Activated naive CD8-positive, alpha-beta T cell treated with anti-CD3 and anti-CD28 coated beads, Interleukin-2, amount 50 U/mL, for 24 hours (primary cell): ENCODE data around the gene GRM8.

Source experiments
- ATAC-seq: fragments of 150-1000 bp; cut with Tn5 transposase; one replicate; pipeline ENCODE4 v1.10.0; 2021
- DNase-seq: peaks from one replicate; pipeline ENCODE4 v3.0.0; 2021
- H3K27ac Mint-ChIP-seq: one replicate; pipeline ENCODE4 v1.8.0; 2021; ENCODE audit warnings: mild to moderate bottlenecking, mixed read lengths
- H3K27me3 Mint-ChIP-seq: one replicate; pipeline ENCODE4 v1.8.0; 2021; ENCODE audit warnings: mixed read lengths
- H3K36me3 Mint-ChIP-seq: one replicate; pipeline ENCODE4 v1.8.0; 2021; ENCODE audit warnings: low read depth, mixed read lengths
- H3K4me1 Mint-ChIP-seq: one replicate; pipeline ENCODE4 v1.8.0; 2021; ENCODE audit warnings: mixed read lengths
- H3K4me3 Mint-ChIP-seq: one replicate; pipeline ENCODE4 v1.8.0; 2021; ENCODE audit warnings: mild to moderate bottlenecking, moderate library complexity, mixed read lengths
- H3K9me3 Mint-ChIP-seq: one replicate; pipeline ENCODE4 v1.8.0; 2021; ENCODE audit warnings: mixed read lengths

The GRM8 gene

DNA sequence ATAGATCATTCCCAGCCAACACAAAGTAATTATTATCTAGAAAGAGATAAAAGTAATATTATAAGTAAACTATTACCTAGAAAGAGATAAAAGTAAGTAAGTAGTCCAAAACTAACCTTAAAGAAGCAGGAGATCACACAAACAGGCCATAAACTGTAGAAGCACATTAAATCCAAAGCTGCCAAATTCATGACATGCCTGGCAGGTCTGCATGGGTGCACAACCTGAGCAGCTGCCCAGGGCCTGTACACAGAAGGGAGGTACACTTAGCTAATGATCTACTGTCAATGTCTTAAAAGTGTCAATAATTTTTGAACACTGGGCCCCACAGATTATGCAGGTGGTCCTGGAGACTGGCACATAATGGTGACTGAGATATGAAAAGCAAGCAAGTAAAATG is 196.5 kb downstream of the GRM8 start:
- no peaks in the 10 kb centered on the region for H3K4me1 Mint-ChIP-seq
- H3K27me3 Mint-ChIP-seq, result no peaks in the 10 kb centered on the region
- ATAC-seq, result no peak
- no peak overlapping the region for H3K27ac Mint-ChIP-seq
- no peaks in the 10 kb centered on the region for H3K36me3 Mint-ChIP-seq
- H3K4me3 Mint-ChIP-seq, result no peak overlapping the region
- no peak for DNase-seq
- H3K9me3 Mint-ChIP-seq, result no peaks in the 10 kb centered on the region

DNA sequence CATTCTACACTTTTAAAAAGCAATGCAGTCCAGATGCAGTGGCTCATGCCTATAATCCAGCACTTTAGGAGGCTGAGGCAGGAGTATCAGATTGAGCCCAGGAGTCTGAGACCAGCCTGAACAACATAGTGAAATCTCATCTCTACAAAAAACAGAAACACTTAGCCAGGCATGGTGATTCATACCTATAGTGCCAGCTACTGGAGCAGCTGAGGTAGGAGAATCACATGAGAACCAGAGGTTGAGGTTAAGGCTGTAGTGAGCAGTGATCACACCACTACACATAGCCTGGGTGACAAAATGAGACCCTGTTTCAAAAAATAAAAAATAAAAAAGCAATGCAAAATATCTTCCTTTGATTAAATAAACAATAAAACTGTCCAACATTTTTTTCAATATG is 205.2 kb downstream of the GRM8 start:
- Mint-ChIP-seq H3K27ac (no peak overlapping the region), H3K36me3 (no peaks in the 10 kb centered on the region), H3K27me3 (peaks cover 1% of the 10 kb centered on the region), H3K9me3 (no peaks in the 10 kb centered on the region), H3K4me3 (no peak overlapping the region), H3K4me1 (no peaks in the 10 kb centered on the region)
- no peak for DNase-seq
- ATAC-seq, result no peak

DNA sequence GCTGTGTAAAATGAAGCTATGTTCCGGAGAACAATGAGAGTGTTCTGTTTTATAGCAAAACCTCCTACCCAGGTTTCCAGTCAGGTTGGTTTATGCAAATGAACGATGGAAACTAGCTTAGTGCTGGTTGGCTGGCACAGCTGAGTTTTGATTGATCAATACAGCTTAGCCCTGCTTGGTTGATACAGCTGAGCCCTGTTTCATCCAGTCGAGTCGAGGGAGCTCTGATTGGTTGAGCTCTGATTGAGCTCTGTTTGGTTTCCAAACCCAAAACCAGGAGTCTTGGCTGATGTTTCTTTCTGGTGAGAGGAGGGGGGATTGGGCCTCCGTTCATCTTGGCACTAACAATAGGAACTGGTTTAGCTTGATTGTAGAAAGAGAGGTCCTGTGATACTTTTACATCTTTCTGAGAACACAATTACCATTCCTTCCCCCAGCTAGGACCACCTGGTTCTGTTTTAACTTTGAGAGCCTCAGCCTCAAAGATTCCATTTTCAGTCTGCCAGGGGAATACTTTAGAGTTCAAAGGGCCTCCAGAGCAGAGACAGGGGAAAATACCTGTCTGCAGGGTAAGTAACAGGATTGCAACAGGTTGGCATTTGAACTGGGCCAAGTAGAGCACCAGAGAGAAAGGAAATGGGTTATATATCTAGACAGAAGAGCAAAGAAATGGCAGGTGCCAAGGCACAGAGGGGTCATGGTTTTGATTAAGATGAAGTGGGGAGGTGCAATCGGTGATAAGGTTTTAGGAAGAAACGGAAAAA is 210.9 kb downstream of the GRM8 start:
- DNase-seq (no peak), ATAC-seq (no peak)
- H3K9me3 Mint-ChIP-seq, result peaks cover 4% of the 10 kb centered on the region
- H3K4me1 Mint-ChIP-seq, result no peaks in the 10 kb centered on the region
- H3K27me3 Mint-ChIP-seq, result peaks cover 4% of the 10 kb centered on the region
- H3K36me3 Mint-ChIP-seq, result no peaks in the 10 kb centered on the region
- H3K27ac Mint-ChIP-seq, result no peak overlapping the region
- no peak overlapping the region for H3K4me3 Mint-ChIP-seq

DNA sequence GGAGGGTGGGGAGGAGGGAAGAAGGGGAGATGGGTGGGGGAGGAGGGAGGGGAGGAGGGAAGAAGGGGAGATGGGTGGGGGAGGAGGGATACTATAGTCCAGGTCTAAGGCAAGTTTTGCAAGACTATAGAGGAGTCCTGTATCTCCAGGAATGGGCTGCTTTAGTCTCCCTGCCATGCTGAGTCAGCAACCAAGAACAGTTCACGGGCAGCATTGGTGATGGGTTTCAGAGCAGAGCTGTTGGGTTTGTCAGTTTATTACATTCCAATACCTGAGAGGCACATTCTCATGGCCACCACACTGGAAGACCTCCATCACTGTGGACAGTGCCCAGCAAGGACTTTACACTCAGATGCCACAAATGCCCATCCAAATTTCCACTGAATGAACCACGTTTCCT is 212.7 kb downstream of the GRM8 start:
- no peaks in the 10 kb centered on the region for H3K36me3 Mint-ChIP-seq
- ATAC-seq, result no peak
- H3K27ac Mint-ChIP-seq, result no peak overlapping the region
- no peak overlapping the region for H3K4me3 Mint-ChIP-seq
- peaks cover 4% of the 10 kb centered on the region for H3K9me3 Mint-ChIP-seq
- no peaks in the 10 kb centered on the region for H3K4me1 Mint-ChIP-seq
- DNase-seq, result no peak
- peaks cover 4% of the 10 kb centered on the region for H3K27me3 Mint-ChIP-seq

DNA sequence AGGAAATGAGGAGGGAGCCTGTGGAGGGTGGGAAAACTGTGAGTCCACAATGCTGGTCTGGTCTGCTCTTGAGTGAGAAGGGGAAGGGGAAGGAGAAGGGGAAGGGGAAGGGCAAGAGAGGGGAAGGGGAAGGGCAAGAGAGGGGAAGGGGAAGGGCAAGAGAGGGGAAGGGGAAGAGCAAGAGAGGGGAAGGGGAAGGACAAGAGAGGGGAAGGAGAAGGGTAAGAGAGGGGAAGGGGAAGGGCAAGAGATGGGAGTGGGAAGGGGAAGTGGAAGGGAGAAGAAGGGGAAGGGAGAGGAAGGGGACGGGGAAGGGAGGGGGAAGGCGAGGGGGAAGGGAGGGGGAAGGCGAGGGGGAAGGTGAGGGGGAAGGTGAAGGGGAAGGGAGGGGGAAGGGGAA is 213.2 kb downstream of the GRM8 start:
- Mint-ChIP-seq H3K27me3 (peaks cover 4% of the 10 kb centered on the region), H3K36me3 (no peaks in the 10 kb centered on the region), H3K9me3 (peaks cover 4% of the 10 kb centered on the region), H3K27ac (no peak overlapping the region), H3K4me1 (no peaks in the 10 kb centered on the region), H3K4me3 (no peak overlapping the region)
- DNase-seq, result no peak
- ATAC-seq, result no peak

DNA sequence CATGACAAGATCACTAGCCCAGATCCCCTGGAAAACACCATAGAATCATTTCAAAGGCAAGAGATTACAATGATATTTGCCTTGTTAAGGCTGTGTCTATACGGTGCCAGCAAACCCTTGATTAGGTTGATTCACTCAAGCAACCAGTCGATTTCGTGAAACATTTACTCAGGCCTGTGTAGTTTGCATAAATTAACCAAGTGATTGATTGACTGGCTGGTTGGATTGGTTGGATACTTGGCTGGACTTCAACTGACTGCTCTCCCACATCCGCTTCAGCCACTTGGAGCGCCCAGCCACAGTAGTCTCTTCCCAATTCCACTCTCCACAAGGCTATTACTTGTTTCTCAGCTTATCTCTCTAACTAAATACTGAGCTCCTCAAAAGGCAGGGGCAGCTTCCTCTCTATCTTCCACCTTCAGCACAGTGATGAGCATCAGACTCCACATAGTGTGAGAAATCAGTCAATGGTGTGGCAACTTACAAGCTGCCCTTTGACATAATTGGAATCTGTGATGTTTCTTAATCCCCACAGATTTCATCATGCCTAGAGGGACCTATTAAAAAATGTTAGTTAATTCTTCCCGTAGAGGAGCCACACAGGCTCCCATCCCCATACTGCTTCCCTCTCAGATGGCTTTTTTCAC is 217.4 kb downstream of the GRM8 start:
- H3K9me3 Mint-ChIP-seq, result no peaks in the 10 kb centered on the region
- H3K4me1 Mint-ChIP-seq, result no peaks in the 10 kb centered on the region
- no peaks in the 10 kb centered on the region for H3K36me3 Mint-ChIP-seq
- peaks cover 5% of the 10 kb centered on the region for H3K27me3 Mint-ChIP-seq
- H3K4me3 Mint-ChIP-seq, result no peak overlapping the region
- no peak for DNase-seq
- H3K27ac Mint-ChIP-seq, result no peak overlapping the region
- no peak for ATAC-seq

DNA sequence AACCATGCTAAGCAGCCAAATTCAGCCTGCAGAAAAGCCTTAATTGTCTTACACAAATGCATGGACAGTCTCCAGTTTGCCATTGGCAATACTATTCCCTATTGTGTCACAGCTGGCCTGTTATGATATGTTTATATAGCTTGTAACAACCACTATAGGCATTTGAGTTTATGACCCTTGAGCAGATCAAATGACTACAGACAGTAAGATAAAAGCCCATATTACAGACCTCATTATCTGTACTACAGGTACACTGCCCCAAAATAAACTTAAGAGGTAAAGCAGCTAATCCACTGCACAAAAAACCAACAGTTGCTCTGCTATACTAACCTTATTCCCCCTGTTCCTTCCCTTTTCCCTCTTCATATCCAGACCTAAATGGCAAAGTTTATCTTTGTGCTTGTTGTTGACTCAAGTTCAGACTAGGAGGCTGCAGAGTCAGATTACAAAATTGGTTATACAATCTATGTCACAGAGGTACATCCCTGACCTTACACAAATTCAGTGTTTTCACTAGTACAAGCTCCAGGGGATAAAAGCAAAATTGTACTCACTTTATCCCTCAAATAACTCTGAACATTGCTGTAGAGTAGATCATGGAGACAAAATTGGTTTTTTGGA is 218.4 kb downstream of the GRM8 start:
- Mint-ChIP-seq H3K27ac (no peak overlapping the region), H3K27me3 (peaks cover 5% of the 10 kb centered on the region), H3K36me3 (no peaks in the 10 kb centered on the region), H3K9me3 (no peaks in the 10 kb centered on the region), H3K4me3 (no peak overlapping the region), H3K4me1 (no peaks in the 10 kb centered on the region)
- DNase-seq (no peak), ATAC-seq (no peak)

DNA sequence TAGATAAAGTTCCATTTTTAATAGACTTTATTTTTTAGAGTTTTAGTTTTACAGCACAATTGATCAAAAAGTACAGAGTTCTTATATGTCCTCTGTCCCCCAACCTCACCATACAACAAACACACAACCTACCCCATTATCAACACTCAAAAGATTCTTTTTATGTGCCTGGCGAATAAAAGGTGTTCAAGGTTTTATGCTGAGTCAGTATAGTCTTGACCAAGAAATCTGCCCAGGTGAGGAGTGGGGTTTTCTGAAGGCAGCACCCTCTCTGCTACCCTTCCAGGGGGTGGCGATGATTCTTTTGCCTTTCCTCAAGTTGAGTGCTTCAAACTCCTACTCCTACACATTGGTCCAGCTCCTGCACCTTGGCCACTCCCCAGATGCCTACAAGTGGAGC is 222.9 kb downstream of the GRM8 start:
- no peak overlapping the region for H3K27ac Mint-ChIP-seq
- DNase-seq (no peak), ATAC-seq (no peak)
- H3K4me1 Mint-ChIP-seq, result no peaks in the 10 kb centered on the region
- H3K27me3 Mint-ChIP-seq, result peaks cover 7% of the 10 kb centered on the region
- H3K4me3 Mint-ChIP-seq, result no peak overlapping the region
- no peaks in the 10 kb centered on the region for H3K9me3 Mint-ChIP-seq
- no peaks in the 10 kb centered on the region for H3K36me3 Mint-ChIP-seq

DNA sequence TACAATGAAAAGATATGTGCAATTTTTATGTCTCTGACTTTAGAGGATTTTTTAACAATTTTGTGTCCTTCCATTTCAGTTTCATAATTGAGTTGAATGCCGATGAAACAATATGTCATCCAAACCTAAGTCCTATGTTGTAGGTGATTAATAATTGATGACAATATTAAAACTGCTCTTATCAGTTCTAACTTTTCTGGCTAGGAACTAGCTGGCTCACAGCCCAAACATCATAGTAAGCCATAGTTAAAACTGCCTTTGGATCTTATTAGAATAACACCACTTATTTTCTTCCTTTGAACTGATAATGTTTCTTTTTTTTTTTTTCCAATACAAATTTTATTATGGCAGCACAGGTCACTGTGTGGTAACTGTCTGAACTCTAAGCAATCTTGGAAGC is 230.9 kb downstream of the GRM8 start:
- no peak overlapping the region for H3K4me3 Mint-ChIP-seq
- no peaks in the 10 kb centered on the region for H3K36me3 Mint-ChIP-seq
- H3K9me3 Mint-ChIP-seq, result no peaks in the 10 kb centered on the region
- ATAC-seq (no peak), DNase-seq (no peak)
- H3K27me3 Mint-ChIP-seq, result peaks cover 3% of the 10 kb centered on the region
- no peaks in the 10 kb centered on the region for H3K4me1 Mint-ChIP-seq
- no peak overlapping the region for H3K27ac Mint-ChIP-seq

DNA sequence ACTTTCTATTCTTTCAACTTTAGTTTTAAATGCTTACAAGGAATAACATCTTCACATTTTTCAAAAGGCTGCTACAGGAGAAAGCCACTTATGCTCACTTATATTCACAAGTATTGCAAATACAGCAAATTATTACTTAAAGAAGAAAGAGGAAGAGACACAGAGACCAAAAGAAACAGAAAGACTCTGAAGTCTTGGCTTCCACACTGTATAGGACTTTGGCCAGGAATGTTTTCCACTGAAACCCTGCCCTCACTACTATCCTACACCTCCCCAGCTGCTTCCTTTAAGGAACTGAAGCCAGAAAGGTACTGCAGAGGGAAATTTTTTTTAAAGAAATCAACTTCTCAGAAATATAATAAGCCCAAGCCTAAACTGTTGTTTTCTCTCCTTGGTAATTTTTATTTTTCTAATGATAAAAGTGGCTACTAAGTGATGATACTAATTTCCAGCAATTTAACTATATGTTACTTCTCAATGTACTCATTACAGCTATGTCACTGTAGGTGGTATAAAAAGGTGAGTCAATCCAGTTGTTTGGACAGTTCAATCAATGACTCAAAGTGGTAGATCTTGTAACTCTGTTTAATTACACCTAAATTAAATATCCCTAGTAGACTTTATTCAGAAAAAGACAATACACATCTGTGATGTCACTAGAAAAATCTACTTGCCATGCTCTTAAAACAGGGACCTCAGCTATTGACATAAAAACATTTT is 231.6 kb downstream of the GRM8 start:
- DNase-seq, result no peak
- no peak overlapping the region for H3K27ac Mint-ChIP-seq
- no peak overlapping the region for H3K4me3 Mint-ChIP-seq
- no peak for ATAC-seq
- no peaks in the 10 kb centered on the region for H3K36me3 Mint-ChIP-seq
- no peaks in the 10 kb centered on the region for H3K27me3 Mint-ChIP-seq
- H3K9me3 Mint-ChIP-seq, result no peaks in the 10 kb centered on the region
- H3K4me1 Mint-ChIP-seq, result no peaks in the 10 kb centered on the region

DNA sequence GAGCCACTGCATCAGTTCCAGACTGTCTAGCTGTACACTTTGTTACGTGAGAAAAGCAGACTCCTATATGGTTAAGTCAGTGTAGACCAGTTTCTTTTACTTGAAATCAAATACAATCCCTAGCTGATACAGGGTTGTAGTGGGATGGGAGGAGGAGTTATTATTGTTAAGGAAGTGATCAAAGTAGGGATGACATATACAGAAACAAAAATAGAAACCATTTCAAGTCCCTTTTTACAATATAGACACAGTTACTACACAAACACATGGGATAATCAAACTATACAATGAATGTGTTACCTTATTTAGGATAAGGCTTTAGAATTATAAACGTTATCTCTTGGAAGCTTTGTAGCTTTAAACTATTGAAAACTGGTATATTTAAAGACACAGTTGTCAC is 233.9 kb downstream of the GRM8 start:
- Mint-ChIP-seq H3K27me3 (no peaks in the 10 kb centered on the region), H3K36me3 (no peaks in the 10 kb centered on the region), H3K27ac (no peak overlapping the region), H3K4me1 (no peaks in the 10 kb centered on the region), H3K4me3 (no peak overlapping the region), H3K9me3 (no peaks in the 10 kb centered on the region)
- DNase-seq (no peak), ATAC-seq (no peak)

DNA sequence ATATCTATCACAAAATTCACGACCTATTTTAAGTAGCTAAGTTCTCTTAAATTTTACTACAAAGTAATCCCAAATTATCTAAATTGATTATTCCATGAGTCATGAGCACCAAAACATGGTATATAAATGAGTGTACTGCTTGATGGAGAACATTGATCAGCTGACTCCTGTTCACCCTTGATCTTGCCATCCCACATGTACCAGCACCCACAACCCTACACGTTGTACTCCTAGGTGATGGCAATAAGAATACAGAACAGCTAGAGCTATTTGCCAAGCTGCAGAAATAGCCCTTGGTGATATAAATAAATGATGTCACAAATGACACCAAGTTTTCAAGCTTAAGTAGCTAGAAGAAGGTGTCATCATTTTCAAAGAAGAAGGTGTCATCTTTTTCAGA is 235.5 kb downstream of the GRM8 start:
- Mint-ChIP-seq H3K4me3 (no peak overlapping the region), H3K27ac (no peak overlapping the region), H3K9me3 (no peaks in the 10 kb centered on the region), H3K36me3 (no peaks in the 10 kb centered on the region), H3K27me3 (no peaks in the 10 kb centered on the region), H3K4me1 (no peaks in the 10 kb centered on the region)
- ATAC-seq (no peak), DNase-seq (no peak)

DNA sequence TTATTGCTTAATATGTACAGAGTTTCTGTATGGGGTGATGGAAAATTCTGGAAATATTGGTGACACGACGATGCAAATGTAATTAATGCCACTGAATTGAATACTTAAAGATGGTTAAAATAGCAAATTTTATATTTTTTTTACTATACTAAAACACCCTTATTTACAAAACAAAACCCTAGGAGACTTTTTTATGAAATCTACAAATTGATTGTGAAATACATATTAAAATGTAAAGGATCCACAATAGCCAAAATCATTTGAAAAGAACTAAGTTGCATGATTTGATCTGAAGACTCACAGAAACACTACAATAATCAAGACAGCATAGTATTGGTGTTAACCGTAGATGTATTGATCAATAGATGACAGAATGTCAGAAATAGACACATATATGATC is 252.0 kb downstream of the GRM8 start:
- no peak overlapping the region for H3K27ac Mint-ChIP-seq
- H3K4me3 Mint-ChIP-seq, result no peak overlapping the region
- H3K27me3 Mint-ChIP-seq, result no peaks in the 10 kb centered on the region
- ATAC-seq (no peak), DNase-seq (no peak)
- no peaks in the 10 kb centered on the region for H3K36me3 Mint-ChIP-seq
- H3K4me1 Mint-ChIP-seq, result no peaks in the 10 kb centered on the region
- no peaks in the 10 kb centered on the region for H3K9me3 Mint-ChIP-seq

DNA sequence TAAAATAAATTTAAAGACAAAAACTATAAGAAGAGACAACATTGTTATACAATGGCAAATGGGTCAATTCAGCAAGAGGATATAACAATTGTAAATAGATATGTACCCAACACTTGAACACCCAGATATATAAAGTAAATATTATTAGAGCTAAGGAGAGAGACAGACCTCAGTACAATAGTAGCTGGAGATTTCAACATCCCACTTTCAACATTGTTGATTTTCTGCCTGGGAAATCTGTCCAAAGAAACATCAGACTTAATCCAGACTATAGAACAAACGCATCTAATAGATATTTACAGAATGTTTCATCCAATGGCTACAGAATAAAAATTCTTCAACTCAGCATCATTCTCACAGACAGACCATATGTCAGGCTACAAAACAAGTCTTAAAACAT is 256.1 kb downstream of the GRM8 start:
- H3K4me3 Mint-ChIP-seq, result no peak overlapping the region
- no peaks in the 10 kb centered on the region for H3K4me1 Mint-ChIP-seq
- no peaks in the 10 kb centered on the region for H3K9me3 Mint-ChIP-seq
- peaks cover 4% of the 10 kb centered on the region for H3K27me3 Mint-ChIP-seq
- H3K27ac Mint-ChIP-seq, result no peak overlapping the region
- ATAC-seq (no peak), DNase-seq (no peak)
- no peaks in the 10 kb centered on the region for H3K36me3 Mint-ChIP-seq
